HG02938 (cell line): ENCODE data around the gene NNT.
"Not testable (repeated sequence)": the region's sequence is repeated elsewhere in the genome, so short reads cannot be mapped to it uniquely, and the experiment has no call there.

ENCODE experiments used
- ATAC-seq: cut with Tn5 transposase; IDR thresholded peaks from one replicate; pipeline ENCODE4 v1.9.1; 2021; ENCODE audit warnings: mild to moderate bottlenecking, moderate library complexity; ENCODE audit not compliant: unreplicated experiment

Gene NNT

GRCh38 chr5:43661102-43661501, 58.1 kb downstream of the NNT start:
- ATAC-seq: no peak

GRCh38 chr5:43663916-43664315, 60.9 kb downstream of the NNT start:
- ATAC-seq: no peak

GRCh38 chr5:43664501-43665040, 61.6 kb downstream of the NNT start:
- no peak for ATAC-seq

GRCh38 chr5:43665749-43666148, 62.8 kb downstream of the NNT start:
- ATAC-seq: not testable (repeated sequence)

GRCh38 chr5:43666728-43667127, 63.7 kb downstream of the NNT start:
- not testable (repeated sequence) for ATAC-seq

- ATAC-seq: not testable (repeated sequence)
Observed at GRCh38 chr5:43667379-43667778, 64.4 kb downstream of the NNT start.

GRCh38 chr5:43674536-43674935, 71.6 kb downstream of the NNT start:
- ATAC-seq: no peak

GRCh38 chr5:43675357-43675756, 72.4 kb downstream of the NNT start:
- ATAC-seq: no peak

- no peak for ATAC-seq
Observed at GRCh38 chr5:43676083-43676840, 73.3 kb downstream of the NNT start.

GRCh38 chr5:43677253-43677652, 74.3 kb downstream of the NNT start:
- no peak for ATAC-seq

- ATAC-seq: no peak
Observed at GRCh38 chr5:43679214-43679613, 76.2 kb downstream of the NNT start.

GRCh38 chr5:43680286-43680685, 77.3 kb downstream of the NNT start:
- no peak for ATAC-seq

GRCh38 chr5:43683884-43684471, 81.0 kb downstream of the NNT start:
- no peak for ATAC-seq

GRCh38 chr5:43685252-43685950, 82.4 kb downstream of the NNT start:
- no peak for ATAC-seq

GRCh38 chr5:43687275-43687674, 84.3 kb downstream of the NNT start:
- no peak for ATAC-seq

GRCh38 chr5:43691275-43691674, 88.3 kb downstream of the NNT start:
- no peak for ATAC-seq

- ATAC-seq: no peak
Observed at GRCh38 chr5:43691893-43692292, 88.9 kb downstream of the NNT start.

GRCh38 chr5:43693411-43693810, 90.4 kb downstream of the NNT start:
- ATAC-seq: no peak

- no peak for ATAC-seq
Observed at GRCh38 chr5:43694027-43694426, 91.0 kb downstream of the NNT start.

- ATAC-seq: not testable (repeated sequence)
Observed at GRCh38 chr5:43696444-43696843, 93.5 kb downstream of the NNT start.

GRCh38 chr5:43699910-43700309, 96.9 kb downstream of the NNT start:
- no peak for ATAC-seq

- no peak for ATAC-seq
Observed at GRCh38 chr5:43700601-43701000, 97.6 kb downstream of the NNT start.
